Smooth muscle cell of the brain vasculature (primary cell): ENCODE results near the gene DISP2.

ENCODE experiments used
- DNase-seq: peaks from one replicate; pipeline ENCODE4 v3.0.0-alpha.2; 2012; ENCODE audit warnings: low read depth, low spot score

Gene DISP2

DNA sequence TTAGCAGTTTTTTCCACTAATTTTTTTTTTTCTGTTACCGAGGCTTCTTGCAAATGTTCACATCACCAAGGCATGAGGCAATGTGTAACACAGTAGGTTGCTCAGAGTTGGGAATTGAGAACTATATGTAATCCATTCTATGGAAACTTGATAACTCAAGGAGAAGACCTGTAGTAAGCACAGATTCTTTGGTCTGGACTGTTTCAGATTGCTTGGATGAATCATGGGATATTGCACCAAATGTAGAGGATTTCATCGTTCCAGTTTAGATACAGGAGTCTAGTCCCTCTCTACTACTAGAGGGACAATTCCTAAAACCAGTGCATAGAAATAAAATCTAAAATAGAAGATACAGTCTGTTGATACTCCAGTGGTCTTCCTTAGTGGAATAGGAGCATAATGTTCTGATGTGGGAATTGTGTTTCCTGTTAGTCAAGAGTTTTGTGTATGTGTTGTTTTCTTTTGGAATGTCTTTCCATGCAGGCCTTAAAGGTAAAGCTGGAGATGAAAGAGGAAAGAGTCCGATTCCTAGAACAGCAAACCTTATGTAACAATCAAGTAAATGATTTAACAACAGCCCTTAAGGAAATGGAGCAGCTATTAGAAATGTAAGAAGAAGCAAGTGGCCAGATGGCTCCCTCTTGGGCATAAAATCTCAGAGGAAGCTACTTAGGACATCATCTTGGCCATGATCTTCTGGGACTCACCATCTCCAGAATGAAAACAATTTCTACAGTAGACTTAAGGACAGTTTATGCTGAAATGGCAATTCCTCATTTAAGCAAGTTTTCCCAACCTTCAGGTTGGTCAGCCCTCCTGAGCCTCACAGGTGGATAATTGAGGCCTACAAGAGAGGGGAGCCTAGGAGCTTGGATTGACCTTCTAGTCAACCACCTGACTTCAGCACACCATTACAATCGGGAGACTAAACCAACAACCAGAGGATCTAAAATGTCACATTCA is 35.2 kb downstream of the DISP2 start:
- DNase-seq, result no peak

DNA sequence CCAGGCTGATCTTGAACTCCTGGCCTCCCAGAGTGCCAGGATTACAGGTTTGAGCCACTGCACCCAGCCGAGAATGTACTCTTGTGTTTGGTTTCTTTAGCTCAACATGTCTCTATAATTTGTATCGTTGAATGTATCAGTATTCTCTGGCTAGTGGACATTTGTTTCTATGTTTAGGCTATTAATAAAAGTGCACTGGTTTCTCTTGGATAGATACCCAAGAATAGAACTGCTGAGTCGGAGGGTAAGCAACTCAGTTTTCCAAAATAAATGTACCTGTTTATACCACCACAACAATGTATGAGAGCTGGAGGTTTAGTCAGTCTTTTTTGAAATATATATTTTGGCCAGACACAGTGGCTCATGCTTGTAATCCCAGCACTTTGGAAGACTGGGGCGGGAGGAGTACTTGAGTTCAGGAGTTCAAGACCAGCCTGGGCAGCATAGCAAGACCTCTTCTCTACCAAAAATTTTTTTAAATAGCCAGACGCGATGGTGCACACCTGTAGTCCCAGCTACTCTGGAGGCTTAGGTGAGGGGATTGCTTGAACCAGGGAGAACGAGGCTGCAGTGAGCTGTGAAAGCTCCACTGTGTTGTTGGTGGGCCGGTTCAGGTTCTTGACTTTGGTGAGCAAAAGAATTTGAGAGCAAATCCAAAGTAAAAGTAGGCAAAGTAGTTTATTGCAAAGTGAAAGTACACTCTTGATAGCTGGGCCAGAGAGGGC is 39.8 kb downstream of the DISP2 start:
- DNase-seq, result no peak

DNA sequence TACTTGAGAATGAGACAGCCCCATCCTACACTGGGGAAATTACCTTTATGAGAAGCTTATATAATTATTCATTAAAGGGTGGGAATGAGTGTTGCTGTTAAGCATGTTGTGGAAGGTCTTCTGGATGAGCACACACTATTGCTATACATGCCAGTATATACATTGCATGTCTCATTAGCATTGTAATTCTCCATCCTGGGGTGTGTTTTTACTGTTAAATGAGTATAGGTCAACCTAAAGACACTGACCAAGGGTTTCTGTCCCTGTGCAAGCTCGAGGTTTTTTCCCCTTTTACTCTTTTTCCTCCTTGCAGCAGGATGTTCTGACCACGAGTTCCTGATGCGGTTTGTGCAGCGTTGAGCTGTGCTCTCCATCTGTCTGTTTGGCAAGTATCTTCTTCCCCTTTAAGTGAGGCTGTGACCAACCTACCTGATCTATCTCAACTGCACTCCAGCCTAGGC is 40.4 kb downstream of the DISP2 start:
- no peak for DNase-seq

DNA sequence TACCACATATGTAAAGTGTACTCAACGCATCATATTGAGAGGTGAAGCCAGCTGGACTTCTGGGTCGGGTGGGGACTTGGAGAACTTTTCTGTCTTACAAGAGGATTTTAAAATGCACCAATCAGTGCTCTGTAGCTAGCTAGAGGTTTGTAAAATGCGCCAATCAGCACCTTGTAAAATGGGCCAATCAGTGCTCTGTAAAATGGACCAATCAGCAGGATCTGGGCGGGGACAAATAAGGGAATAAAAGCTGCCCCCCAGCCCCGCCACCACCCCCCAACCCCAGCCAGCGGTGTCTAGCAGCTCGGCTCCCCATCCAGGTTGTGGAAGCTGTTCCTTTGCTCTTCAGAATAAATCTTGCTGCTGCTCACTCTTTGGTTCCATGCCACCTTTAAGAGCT is 41.4 kb downstream of the DISP2 start:
- DNase-seq, result no peak

DNA sequence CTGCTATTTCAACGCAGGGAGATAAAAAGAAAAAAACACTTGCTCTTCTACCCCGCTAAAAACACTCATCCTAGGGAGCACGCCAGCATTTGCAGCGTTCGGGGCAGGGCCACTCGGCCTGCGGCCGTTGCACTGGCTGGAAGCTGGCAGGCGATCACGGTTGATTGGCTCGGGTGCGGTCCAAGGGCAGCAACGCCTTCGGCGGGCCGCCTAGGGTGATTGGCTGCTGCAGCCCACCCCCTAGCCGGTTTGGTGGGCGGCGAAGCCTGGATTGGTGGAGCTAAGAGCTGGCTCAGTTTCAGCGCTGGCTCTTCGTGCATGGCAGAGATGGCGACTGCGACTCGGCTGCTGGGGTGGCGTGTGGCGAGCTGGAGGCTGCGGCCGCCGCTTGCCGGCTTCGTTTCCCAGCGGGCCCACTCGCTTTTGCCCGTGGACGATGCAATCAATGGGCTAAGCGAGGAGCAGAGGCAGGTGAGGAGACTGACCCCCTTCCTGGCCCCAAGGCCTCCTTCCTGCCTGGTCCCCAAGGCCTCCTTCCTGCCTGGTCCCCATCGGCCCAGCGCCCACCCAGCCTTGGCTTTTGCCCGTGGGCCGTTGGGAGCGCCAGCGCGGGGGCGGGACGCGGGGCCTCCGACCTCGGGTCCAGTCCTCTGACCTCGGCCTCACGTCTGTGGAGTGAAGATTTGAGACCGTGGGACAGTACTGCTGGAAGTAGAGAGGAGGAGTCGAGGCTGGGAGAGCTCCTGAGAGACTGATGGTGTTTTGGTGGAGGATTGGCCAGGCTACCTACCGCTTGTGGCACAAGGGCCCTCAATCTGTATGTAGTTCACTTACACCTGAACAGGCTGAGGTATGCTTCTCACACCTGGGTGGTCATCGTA is 47.7 kb downstream of the DISP2 start, which contains the start of gene IVD:
IVD (plus strand) TSS at position 295 of the 881 bp plus-strand sequence; CDS start at position 328, 33 bp downstream.
- DNase-seq, result peak; percentile 80

DNA sequence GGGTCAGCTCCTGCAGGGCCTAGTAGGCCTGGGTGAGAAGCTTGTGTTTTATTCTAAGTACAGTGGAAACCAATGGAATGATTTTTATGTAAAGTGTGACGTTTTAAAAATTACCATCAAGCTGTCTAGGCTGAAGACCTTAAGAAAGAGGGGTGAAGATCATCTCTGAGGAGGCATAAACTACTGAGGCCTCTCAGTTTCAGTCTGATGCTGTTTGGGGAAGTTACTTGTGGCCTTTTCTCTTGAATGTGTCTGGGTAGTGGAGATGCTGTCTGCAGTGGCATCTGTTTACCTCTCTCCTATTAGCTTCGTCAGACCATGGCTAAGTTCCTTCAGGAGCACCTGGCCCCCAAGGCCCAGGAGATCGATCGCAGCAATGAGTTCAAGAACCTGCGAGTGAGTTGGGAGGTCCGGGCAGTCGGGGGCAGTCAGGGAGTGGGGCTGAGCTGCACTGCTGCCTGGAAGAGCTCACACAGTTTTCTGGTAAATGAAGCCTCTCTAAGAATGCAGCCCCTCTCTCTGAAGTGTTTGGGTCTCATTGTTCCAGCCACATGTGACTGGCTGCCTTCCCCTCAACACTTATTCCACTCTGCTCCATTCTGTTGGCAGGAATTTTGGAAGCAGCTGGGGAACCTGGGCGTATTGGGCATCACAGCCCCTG is 49.4 kb downstream of the DISP2 start:
- DNase-seq, result no peak

DNA sequence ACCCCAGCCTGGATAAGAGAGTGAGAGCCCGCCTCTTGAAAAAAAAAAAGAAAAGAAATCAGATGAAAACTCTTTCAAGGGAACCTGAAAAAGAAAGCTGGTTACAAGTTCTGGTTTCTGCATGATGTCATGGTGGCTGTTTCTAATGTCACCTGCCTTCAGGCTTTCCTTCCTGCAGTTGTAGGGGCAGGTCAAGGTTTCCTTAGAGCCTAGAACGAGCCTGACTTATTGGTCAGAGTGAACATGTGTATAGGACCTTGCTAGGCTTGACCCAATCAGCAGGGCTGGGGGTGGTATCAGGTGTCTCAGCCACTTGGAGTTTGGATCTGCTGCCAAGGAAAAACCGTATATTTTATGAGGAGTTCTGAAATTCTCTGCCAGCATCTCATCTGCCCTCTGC is 51.3 kb downstream of the DISP2 start:
- no peak for DNase-seq

DNA sequence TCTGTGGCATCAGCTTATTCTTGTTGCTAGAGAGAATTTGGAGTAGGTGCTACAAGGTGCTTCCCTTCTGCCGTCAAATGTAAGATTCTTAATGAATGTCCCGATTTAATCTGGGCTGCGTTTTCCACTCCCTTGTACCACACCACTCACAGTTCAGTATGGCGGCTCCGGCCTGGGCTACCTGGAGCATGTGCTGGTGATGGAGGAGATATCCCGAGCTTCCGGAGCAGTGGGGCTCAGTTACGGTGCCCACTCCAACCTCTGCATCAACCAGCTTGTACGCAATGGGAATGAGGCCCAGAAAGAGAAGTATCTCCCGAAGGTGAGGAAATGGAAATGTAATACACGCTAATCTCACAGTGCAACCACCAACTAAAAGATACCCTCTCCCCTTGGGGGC is 52.5 kb downstream of the DISP2 start:
- no peak for DNase-seq

DNA sequence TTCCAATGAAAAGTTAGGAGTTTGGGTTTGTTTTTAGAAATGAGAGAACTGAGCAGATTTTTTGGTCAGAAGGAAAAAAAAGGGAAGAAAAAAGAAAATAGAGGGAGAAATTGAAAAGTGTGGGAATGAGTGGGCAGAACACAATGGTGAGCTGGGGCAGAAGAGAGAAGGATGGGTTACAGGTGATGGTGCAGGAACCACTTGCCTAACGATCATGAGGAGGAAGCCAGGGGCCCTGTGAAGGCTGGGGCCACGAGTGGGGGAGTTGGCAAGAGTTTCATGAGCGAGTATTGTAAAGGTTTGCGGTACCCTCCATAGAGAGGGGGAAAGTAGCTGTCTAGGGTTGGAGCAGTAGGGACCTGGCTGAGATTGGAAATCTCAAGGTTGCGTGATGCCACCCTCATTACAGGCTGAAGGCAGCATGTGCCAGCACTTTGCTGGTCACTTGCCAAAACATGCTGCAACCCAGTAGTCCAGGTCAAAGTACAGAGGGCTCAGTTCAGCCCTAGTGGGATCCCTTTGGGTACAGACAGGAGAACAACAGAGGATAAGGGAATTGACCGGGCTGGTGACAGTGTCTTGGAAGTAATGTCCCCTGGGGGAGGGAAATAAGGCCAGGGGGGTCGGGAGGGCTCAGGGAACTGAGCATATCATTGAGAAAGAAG is 54.2 kb downstream of the DISP2 start:
- DNase-seq, result no peak

DNA sequence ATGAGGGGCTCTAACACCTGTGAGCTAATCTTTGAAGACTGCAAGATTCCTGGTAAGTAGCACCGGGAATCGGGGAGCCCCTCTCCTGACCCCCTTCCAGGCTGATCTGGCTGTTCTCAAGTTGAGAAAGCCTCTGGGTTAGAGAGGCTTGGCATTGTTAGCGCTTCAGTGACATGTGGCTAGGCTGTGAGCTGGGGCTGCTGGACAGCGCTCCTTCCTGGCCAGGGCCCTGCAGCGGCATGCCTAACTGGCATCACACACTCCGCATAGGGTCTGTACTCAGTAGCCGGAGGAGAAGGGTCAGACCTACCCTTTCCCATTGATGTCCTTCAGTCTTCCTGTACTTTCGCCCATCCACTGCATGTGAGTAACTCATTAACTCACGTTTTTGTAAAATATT is 55.0 kb downstream of the DISP2 start:
- no peak for DNase-seq

DNA sequence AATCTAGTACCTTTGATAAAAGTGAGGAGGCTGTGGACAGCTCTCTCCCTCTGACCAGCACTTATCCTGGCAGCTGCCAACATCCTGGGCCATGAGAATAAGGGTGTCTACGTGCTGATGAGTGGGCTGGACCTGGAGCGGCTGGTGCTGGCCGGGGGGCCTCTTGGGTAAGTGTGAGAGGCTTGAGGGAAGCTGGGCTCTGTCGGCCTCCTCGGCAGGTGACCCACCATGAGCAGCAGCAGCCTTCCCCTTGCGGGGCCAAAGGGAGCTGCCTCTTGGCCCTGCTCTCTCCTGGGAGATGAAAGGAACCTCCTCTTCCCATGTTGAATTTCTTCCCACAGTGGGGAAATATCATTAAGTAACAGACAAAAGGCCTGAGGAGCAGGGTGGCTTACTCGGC is 56.8 kb downstream of the DISP2 start:
- no peak for DNase-seq

DNA sequence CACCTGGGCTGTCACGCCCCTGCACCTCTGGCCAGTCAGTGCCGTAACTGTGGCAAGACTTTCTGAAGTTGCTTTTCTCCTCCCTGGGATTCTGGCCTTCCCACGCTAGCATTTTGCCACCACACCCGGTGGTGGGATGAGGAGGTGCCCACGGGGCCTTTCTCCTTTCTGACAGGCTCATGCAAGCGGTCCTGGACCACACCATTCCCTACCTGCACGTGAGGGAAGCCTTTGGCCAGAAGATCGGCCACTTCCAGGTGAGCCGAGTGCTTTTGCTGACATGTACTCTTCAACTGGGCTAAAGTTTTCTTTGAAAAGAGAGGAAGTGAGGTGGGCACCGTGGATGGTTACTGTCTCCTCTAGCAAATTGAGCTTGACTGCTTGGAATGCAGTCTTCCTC is 57.2 kb downstream of the DISP2 start:
- no peak for DNase-seq

DNA sequence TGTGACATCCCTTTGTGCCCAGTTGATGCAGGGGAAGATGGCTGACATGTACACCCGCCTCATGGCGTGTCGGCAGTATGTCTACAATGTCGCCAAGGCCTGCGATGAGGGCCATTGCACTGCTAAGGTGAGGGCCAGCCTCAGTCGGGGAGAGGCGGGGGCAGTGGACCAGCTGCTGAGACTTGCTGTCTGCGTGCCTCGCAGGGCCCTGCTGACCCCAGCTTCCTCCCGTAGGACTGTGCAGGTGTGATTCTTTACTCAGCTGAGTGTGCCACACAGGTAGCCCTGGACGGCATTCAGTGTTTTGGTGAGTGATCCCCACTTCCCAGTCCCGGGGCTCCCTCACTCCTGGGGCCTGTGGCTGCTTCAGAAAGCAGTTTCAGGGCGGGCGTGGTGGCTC is 58.0 kb downstream of the DISP2 start:
- DNase-seq, result no peak

DNA sequence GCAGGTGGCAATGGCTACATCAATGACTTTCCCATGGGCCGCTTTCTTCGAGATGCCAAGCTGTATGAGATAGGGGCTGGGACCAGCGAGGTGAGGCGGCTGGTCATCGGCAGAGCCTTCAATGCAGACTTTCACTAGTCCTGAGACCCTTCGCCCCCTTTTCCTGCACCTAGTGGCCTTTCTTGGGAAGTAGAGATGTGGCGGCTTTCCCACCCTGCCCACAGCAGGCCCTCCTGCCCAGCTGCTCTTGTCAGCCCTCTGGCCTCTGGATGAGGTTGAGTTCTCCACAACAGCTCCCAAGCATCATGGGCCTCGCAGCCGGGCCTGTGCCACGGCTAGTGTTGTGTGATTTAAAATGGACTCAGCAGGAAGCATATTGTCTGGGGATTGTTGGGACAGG is 60.1 kb downstream of the DISP2 start:
- no peak for DNase-seq

DNA sequence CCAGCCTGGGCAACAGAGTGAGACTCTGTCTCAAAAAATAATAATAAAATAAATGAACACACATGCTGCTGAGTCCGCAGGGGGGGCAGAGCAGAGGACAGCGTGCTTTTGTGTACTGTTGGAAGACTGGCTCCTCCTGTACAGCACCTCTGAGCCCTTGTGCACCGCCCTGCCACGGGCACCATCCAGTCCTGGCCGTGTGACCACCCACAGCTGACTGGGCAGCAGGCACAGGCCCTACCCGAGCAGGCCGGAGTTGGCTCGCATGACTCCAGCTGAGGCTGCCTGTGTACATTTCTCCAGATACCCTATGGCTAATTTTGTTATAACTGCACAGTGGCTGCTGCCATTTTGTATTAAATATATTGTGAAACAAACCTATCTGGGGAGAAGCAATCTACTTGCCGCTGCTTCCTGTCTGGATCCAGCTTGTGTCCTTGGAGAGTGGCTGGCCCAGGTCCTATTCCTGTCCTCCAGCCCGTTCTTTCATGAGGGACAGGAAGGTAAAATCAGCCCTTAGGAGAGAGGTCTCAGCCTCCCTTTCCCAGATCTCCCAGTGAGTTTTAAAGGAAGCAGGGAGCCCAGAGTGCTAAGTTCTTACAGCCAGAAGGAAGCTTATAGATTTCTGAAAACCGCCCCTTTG is 62.2 kb downstream of the DISP2 start:
- DNase-seq, result no peak

DNA sequence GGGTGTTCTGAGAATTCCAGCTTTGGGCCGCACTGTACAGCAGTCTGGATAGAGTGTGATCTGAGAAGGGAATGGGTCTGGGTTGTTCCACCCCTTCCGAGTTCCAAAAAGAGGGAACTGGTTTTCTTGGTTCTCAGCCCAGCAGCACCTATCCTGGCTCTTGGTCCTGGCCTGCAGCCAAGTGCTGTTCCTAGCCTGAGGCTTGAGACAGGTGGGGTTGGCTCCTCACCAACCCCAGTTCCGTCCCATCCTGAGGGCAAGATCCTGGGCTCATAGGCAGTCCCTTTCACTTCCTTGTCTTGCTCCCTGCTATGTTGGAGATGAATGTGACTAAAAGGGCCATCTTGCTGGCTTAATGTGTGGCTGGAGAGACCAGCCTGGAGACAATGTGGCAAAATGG is 62.8 kb downstream of the DISP2 start:
- DNase-seq, result no peak

DNA sequence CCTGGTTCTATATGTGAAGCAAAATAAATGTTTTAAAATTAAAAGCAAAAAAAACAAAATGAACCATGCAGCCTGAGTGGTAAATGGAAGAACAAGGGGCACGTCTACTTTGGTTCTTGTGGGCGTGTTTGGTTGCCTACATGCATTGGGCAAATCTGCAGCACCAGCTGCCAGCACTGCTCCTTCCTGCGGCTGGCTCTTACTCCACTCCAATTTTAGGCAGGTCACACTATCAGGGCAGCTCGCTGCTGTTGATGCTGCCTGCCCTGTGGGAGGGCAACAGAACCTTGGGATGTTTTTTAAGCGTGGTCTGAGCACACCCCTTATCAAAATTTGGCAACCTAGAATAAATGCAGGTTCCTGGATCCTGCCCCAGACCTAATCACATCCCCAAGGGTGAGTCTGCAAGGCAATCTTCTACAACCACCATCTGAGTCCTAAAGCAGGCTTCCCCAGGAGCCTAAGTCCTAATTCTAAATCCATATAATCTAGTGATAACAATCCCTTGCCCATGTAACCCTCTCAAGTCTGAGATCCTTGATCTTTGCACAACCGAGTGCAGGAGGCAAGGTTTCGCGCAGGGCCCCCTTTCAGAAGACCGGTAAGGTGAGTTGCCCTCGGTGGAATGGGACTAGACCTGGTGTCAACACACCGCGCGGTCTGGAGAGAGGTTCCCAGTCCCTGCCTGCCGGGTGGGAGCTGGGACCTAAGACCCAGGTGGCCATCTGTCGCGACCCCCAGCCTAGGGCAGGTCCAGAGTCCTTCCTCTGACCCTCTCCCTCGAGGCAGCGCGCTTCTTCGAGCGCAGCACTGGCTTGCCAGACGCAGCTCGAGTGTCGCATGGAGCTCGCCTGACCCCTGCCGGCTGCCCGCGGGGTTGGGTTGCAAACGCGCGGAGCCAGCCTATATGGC is 63.5 kb downstream of the DISP2 start:
- DNase-seq, result peak; percentile 18

DNA sequence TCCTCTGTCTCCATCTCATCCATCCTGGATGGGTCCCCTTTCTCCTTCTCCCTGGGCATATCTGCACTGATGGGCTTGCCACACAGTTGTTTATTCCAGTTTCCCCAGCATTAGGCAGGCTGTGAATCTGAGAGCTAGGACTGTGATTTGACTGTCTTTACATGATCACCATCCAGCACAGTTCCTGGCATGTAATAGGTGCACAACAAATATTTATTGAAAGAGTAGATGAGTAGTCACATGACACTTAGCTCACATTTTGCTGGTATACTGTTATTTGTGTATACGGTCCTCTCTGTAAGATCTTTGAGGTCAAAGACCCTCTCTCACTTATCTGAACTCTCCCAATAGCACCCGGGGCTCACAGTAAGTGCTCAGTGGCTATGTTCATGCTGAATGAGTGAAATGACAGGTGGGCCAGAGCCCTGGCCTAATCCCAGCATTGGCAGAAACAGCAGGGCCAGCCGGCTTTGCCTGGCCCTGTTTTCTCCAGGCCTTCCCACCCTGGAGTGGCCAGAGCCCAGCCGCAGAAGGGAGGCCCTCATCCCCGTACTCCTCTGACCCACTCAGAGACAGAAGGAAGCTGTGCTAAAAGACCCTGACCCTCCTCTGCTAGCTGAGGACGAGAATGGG is 66.6 kb downstream of the DISP2 start:
- DNase-seq, result no peak

DNA sequence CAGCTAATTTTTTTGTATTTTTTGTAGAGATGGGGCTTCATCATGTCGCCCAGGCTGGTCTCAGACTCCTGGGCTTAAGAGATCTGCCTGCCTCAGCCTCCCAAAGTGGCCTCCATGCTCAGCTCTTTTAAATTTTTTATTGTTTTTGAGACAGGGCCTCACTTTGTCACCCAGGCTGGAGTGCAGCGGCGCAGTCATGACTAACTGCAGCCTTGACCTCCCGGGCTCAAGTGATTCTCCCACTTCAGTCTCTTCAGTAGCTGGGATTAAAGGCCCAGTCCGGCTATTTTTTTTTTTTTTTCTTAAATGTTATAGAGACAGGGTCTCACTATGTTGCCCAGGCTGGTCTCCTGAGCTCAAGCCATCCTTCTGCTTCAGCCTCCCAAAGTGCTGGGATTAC is 67.7 kb downstream of the DISP2 start:
- DNase-seq, result no peak
